IPS-15b (cell line): Measurements from ENCODE around the gene DGKG.

Experiments used
- H3K27me3 ChIP-seq: one replicate; pipeline ENCODE4 v1.6.1; 2013; ENCODE audit warnings: low read length; ENCODE audit not compliant: control insufficient read depth, insufficient read depth
- H3K36me3 ChIP-seq: one replicate; pipeline ENCODE4 v1.6.1; 2013; ENCODE audit warnings: low read length; ENCODE audit not compliant: control insufficient read depth, insufficient read depth
- H3K4me1 ChIP-seq: one replicate; pipeline ENCODE4 v1.6.1; 2013; ENCODE audit warnings: mild to moderate bottlenecking, low read length; ENCODE audit not compliant: control insufficient read depth, insufficient read depth
- H3K4me3 ChIP-seq: one replicate; pipeline ENCODE4 v1.5.1; 2013; ENCODE audit warnings: low read depth, low read length
- H3K9ac ChIP-seq: one replicate; pipeline ENCODE4 v1.6.1; 2013; ENCODE audit warnings: low read depth, mild to moderate bottlenecking, low read length
- H3K9me3 ChIP-seq: one replicate; pipeline ENCODE4 v1.6.1; 2013; ENCODE audit warnings: mild to moderate bottlenecking, low read length; ENCODE audit not compliant: control insufficient read depth, insufficient read depth

Gene DGKG

DNA sequence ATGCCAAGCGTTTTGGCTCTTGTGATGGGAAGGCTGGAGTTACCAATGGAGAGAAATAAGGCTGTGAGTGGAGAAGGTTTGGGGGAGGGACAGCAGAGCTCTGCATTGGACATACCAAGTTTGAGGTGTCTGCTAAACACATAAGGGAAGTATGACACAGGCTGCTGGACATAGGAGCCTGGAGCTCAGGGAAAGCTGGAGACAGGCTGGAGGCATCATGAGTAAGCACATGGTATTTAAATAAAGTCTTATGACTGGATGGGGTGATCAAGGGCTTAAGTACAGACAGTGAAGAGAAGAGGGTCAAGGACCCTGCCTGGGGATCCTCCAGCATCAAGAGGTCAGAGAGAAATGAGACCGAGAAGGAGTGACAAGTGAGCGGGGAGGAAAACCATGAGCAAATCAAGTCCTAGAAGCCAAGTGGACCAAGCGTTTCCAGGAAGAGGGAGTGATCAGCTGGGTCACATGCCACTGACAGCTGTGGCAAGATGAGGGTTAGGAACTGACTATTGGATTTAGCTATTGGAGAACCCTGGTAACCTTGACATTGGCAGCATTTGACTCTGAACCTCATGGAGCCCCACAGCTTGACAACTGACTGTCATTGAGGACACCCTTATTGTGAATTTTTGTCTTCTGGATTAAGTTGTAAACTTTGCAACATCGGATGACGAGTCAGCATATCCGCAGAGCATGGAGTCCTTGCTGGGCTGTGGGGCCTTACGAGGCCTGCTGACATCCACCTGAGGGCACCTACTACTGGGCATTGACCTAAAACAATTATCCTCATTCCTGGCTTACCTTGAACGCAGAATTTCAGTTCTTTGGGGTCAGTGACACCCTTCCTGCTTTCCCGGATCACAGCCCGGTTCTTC, 174.4 kb downstream of the DGKG start:
- no peak overlapping the region for H3K4me3 ChIP-seq
- no peaks in the 10 kb centered on the region for H3K36me3 ChIP-seq
- peaks cover 73% of the 10 kb centered on the region for H3K27me3 ChIP-seq
- no peaks in the 10 kb centered on the region for H3K9me3 ChIP-seq
- H3K9ac ChIP-seq, result no peak overlapping the region
- no peaks in the 10 kb centered on the region for H3K4me1 ChIP-seq

DNA sequence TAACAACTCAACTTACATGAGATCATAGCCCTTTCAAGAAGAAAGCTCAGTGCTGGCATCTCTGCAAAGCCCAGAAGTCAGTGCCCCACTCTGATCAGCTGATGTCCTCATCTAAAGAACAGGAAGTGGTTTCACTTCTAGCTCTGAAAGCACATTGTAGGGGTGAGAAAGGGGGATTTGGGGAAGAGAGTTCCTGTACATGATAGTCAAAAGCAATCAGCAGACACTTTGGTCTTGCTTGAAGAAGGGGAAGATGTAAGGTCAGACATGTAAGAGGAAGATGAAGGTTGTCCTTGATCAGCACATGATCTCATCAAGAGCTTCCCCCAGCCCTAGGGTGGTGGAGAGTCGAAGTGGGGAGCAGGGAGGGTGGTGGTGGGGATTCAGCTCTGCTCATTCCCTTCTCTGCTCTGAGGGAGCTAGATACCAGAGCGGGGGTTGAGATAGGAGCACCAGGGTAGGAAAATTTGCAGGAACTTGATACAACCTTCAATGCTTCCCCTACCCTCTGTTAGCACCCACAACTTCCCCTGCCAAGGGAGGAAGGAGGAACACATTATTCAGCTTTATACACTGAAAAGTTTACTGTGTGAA, 176.7 kb downstream of the DGKG start:
- no peaks in the 10 kb centered on the region for H3K4me1 ChIP-seq
- no peak overlapping the region for H3K4me3 ChIP-seq
- no peak overlapping the region for H3K9ac ChIP-seq

DNA sequence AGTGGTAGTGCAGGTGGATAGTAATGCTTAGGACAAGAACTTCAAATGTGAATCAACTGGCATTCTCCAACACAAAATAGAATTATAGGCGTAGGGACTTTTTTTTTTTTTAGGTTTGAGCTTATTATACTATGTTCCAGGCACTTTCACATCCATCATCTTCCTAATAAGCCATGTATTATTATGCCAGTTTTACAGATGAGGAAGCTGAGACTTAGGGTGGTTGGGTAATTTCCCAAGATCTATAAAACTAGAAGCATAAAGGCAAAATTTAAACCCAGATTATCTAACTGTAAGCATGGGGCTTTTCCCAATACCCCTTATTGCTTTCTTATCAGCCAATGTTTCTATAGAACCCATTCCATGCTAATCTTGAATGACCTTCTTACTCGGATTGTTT, 178.0 kb downstream of the DGKG start:
- Histone ChIP-seq H3K36me3 (no peaks in the 10 kb centered on the region), H3K4me3 (no peak overlapping the region), H3K27me3 (peaks cover 37% of the 10 kb centered on the region), H3K4me1 (no peaks in the 10 kb centered on the region), H3K9ac (no peak overlapping the region), H3K9me3 (no peaks in the 10 kb centered on the region)

More for the DNA sequence above, 176.7 kb downstream of the DGKG start:
- no peaks in the 10 kb centered on the region for H3K9me3 ChIP-seq
- peaks cover 50% of the 10 kb centered on the region for H3K27me3 ChIP-seq
- no peaks in the 10 kb centered on the region for H3K36me3 ChIP-seq

DNA sequence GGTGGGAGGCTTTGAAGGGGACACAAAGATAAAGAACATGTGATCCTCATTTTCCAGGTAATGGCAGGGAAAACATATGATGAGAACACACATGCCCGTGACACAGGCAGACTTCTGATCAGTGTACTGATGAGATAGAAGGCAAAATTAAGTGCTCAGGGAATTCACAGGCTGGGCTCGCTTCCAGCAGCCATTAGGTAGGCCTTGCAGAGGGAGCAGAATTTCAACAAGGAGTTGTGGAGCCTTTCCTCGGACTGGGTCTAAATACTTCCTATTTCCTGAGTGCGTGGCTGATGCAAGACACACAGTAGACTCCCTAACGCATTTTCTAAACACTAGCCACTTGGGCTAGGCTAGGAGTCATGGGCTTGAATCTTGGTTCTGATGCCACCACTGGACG, 179.2 kb downstream of the DGKG start:
- H3K9me3 ChIP-seq, result no peaks in the 10 kb centered on the region
- no peaks in the 10 kb centered on the region for H3K4me1 ChIP-seq
- no peaks in the 10 kb centered on the region for H3K36me3 ChIP-seq
- H3K9ac ChIP-seq, result no peak overlapping the region
- H3K27me3 ChIP-seq, result peaks cover 28% of the 10 kb centered on the region
- H3K4me3 ChIP-seq, result no peak overlapping the region

DNA sequence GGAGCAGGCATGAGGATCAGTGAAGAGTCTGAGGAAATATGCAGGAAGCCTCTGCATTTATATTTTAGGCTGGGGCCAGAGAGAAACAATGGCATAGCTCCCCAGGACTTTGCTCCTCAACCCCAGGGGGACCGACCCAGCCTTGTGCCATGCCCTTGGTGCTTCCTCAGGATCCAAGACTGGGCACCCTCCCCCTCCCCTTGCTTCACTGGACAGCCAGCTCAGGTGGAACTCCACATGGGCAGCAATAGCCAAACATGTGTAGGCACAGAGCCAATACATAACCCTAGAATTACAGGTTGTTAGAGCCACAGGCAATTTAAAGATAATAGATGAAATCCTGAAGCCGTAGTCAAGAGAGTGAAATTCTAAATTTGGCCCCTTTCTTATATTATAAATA, 180.1 kb downstream of the DGKG start:
- Histone ChIP-seq H3K36me3 (no peaks in the 10 kb centered on the region), H3K4me3 (no peak overlapping the region), H3K9me3 (no peaks in the 10 kb centered on the region), H3K9ac (no peak overlapping the region), H3K27me3 (peaks cover 18% of the 10 kb centered on the region), H3K4me1 (no peaks in the 10 kb centered on the region)

DNA sequence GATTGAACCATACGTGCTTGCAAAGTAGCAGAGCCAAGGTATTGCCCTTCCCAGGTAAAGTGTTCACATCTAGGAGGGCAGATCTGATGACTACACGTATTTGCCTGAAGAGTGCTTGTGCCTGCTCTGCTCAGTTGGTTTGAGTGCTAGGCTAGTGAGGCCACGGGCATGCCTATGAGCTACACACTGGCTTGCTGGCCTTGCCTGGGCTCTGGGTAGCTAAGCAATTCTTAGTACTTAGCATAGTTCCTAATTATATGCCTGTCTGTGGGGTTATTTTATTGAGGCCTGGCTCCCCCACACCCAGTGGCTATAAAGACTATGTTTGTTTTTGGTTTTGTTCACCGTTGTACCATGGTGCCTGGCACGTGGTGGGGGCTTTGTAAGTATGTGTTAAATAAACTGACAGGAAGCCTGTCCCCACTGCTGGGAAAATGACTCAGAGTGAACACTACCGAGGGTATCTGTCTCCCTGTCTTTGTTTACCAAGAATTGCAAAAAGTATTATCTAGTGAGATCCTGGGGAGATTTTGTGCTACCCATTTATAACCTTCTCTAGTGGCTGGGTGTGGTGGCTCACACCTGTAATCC, 181.0 kb downstream of the DGKG start:
- peaks cover 10% of the 10 kb centered on the region for H3K27me3 ChIP-seq
- no peak overlapping the region for H3K9ac ChIP-seq
- H3K9me3 ChIP-seq, result no peaks in the 10 kb centered on the region
- no peaks in the 10 kb centered on the region for H3K4me1 ChIP-seq
- no peaks in the 10 kb centered on the region for H3K36me3 ChIP-seq
- no peak overlapping the region for H3K4me3 ChIP-seq

DNA sequence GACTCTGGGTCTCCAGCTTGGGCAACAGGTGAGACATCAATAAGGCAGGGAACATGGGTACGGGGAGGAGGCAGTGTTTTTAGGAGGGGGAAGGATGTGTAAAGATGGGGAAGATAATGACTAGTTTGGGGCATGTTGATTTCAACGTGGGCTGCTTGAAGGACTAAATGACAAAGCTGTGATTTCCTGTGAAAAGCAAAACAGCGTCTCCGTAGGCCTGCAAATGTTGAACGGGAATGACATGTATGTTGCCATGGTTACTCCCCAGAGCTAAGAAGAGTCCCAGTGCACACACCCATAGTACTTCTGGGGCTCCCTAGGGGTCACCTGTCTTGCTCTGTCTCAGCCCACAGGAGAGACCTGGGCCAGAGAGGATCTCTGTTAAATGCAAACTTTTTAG, 181.9 kb downstream of the DGKG start:
- H3K4me3 ChIP-seq, result no peak overlapping the region
- no peaks in the 10 kb centered on the region for H3K4me1 ChIP-seq
- no peak overlapping the region for H3K9ac ChIP-seq
- no peaks in the 10 kb centered on the region for H3K36me3 ChIP-seq
- H3K27me3 ChIP-seq, result peaks cover 10% of the 10 kb centered on the region
- H3K9me3 ChIP-seq, result no peaks in the 10 kb centered on the region

DNA sequence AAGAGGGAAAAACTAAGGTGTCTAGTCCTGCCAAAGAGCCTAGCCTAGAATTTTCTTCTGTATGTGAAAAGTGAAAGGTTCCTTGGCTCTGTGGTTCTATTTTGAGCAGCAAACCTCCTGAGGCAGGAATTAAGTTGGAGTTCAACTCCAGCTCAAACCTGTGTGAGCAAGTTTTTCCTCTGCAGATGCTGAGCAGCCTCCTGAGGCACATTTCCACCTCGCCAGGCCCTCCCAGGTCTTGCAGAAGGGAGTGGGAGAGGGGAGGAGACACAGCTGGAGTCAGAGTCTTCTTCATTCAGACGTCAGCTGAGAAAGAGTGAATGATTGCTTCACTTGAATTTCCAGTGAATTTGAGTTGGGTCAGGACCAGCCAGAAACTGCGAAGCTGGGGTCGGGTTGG, 183.6 kb downstream of the DGKG start:
- peaks cover 6% of the 10 kb centered on the region for H3K27me3 ChIP-seq
- H3K9me3 ChIP-seq, result no peaks in the 10 kb centered on the region
- H3K4me1 ChIP-seq, result no peaks in the 10 kb centered on the region
- H3K4me3 ChIP-seq, result no peak overlapping the region
- H3K36me3 ChIP-seq, result no peaks in the 10 kb centered on the region
- no peak overlapping the region for H3K9ac ChIP-seq

DNA sequence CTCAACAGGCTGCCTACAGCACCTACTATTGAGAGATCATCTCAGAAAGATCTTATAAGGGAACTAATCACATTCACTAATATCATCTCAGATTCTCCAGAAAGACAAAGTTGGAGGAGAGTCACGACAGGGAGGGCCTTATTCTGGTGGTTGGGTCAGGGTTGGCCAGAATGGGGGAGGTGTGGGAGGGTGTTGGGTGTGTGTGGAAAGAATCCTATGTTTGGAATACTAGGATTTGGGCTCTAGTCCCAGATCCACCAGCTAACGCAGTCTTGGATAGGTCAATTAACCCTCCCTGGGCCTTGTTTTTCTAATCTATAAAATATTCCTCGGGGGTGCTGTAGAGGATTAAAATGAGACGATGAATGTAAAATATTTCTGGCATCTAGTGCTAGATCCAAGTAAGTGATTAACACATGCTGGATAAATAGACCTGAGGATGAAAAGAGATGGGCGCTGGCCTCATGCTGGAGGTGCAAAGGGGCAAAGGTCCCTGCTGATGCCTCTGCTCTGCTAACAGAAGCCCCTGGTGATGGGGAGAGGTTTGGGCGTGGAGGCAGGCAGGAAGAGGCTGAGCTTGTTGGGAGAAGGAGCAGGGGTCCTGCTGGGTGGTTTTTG, 185.6 kb downstream of the DGKG start:
- Histone ChIP-seq H3K4me3 (no peak overlapping the region), H3K4me1 (no peaks in the 10 kb centered on the region), H3K9ac (no peak overlapping the region), H3K36me3 (no peaks in the 10 kb centered on the region), H3K27me3 (peaks cover 2% of the 10 kb centered on the region), H3K9me3 (no peaks in the 10 kb centered on the region)

DNA sequence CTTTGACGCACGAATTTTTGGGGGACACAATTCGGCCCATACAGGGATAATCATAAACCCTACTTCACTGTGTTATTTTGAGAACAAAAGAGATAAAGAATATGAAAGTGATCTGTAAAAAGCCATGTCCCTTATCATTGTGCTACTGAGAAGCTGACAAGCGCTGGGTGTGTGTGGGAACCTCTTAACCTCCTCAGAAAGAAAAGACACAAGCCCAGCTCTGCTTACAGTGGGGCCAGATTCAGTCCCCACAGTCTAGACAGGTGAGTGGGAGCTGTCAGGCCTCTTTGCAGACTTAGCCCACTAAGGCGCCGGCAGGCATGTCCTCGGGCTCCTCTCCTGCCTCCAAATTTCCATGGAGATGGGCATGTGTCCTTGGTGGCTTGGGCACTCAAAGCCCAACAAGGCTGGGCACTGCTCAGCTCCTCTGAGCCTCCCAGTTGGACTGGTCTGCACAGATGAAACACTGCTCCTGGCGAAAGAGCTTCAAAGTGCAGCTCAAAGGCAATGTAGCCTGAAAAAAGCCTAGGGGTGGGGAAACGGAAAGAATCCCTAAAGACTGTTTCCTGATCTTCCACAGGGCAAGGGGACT, 188.7 kb downstream of the DGKG start:
- no peaks in the 10 kb centered on the region for H3K4me1 ChIP-seq
- H3K27me3 ChIP-seq, result peaks cover 2% of the 10 kb centered on the region
- no peaks in the 10 kb centered on the region for H3K36me3 ChIP-seq
- no peak overlapping the region for H3K4me3 ChIP-seq
- no peak overlapping the region for H3K9ac ChIP-seq
- H3K9me3 ChIP-seq, result no peaks in the 10 kb centered on the region

DNA sequence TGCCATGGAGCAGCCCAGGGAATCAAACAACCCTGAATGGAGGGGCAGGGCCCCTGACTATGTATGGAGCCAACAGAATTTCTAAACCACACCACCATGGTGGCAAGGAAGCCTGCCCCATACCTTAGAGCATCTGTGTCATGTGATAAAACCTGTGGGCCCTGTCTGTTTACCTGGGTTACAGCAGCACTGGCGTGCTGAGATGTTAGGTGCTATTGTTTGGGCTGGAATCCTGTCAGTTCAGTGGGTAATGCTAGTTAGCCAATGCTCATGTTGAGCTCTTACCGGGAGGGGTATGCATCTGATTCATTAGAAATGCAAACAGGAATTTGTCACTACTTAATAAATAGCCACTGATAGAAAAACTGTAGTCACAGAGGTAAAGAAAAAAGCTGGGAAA, 189.7 kb downstream of the DGKG start:
- no peak overlapping the region for H3K4me3 ChIP-seq
- no peaks in the 10 kb centered on the region for H3K9me3 ChIP-seq

More for the DNA sequence above, 189.7 kb downstream of the DGKG start:
- H3K9ac ChIP-seq, result no peak overlapping the region
- no peaks in the 10 kb centered on the region for H3K4me1 ChIP-seq
- peaks cover 2% of the 10 kb centered on the region for H3K27me3 ChIP-seq
- H3K36me3 ChIP-seq, result no peaks in the 10 kb centered on the region
